ENCODE data around the gene DNAH2. TPM values are rescaled to one million over a fixed set of nuclear protein-coding genes. Genes with fewer than 3 reads are reported as not detected.
"Not testable (repeated sequence)": the region's sequence is repeated elsewhere in the genome, so short reads cannot be mapped to it uniquely, and the experiment has no call there.

Gene DNAH2
- total RNA-seq, 4 donors from 2014 or later = 0.08 to 0.31 TPM; not detected in 2

GRCh38 chr17:7858522-7858810 lies 140.9 kb downstream of the DNAH2 start:
- H3K36me3 ChIP-seq = peaks cover 0 to 42% of the 10 kb centered on the region in 2 donors
- H3K9me3 ChIP-seq = no peaks in the 10 kb centered on the region
- TF ChIP-seq CTCF (IDR thresholded peaks at IDR 0.05) (peak in 3 of 4 experiments; percentile 46 to 72 (median 58)), POLR2AphosphoS5 (IDR thresholded peaks at IDR 0.05) (no peak)
- ATAC-seq = no peak
- peak overlapping the region; percentile 73 to 96 (median 92) for H3K27ac ChIP-seq
- peaks cover 3 to 57% (median 23%) of the 10 kb centered on the region in 3 donors for H3K4me1 ChIP-seq
- WGBS, 2 donors (ENCODE audit: low coverage in 1 of 2) = 27% methylated on average over 6 of the region's 20 CpGs; no CpG with 5 or more reads in 1 of the 2 donors
- no peaks in the 10 kb centered on the region for H3K27me3 ChIP-seq
- peak overlapping the region; percentile 57 to 86 for H3K4me3 ChIP-seq

GRCh38 chr17:7859028-7859427 lies 141.5 kb downstream of the DNAH2 start:
- Histone ChIP-seq H3K36me3 (peaks cover 0 to 36% of the 10 kb centered on the region in 2 donors), H3K9me3 (no peaks in the 10 kb centered on the region), H3K27me3 (no peaks in the 10 kb centered on the region), H3K4me3 (peak overlapping the region in 1 of 2 donors; percentile 57), H3K4me1 (peaks cover 3 to 55% (median 23%) of the 10 kb centered on the region in 3 donors), H3K27ac (peak overlapping the region in 3 of 4 donors; percentile 88 to 96 (median 95))
- no peak for TF ChIP-seq EP300 (IDR thresholded peaks at IDR 0.05)
- TF ChIP-seq CTCF (IDR thresholded peaks at IDR 0.05) = no peak
- no peak for TF ChIP-seq POLR2AphosphoS5 (IDR thresholded peaks at IDR 0.05)
- TF ChIP-seq POLR2A (IDR thresholded peaks at IDR 0.05) = no peak
- WGBS, 2 donors (ENCODE audit: low coverage in 1 of 2) = 33 to 70% methylated on average over 1 to 6 of the region's 8 CpGs
- no peak for ATAC-seq

DNA sequence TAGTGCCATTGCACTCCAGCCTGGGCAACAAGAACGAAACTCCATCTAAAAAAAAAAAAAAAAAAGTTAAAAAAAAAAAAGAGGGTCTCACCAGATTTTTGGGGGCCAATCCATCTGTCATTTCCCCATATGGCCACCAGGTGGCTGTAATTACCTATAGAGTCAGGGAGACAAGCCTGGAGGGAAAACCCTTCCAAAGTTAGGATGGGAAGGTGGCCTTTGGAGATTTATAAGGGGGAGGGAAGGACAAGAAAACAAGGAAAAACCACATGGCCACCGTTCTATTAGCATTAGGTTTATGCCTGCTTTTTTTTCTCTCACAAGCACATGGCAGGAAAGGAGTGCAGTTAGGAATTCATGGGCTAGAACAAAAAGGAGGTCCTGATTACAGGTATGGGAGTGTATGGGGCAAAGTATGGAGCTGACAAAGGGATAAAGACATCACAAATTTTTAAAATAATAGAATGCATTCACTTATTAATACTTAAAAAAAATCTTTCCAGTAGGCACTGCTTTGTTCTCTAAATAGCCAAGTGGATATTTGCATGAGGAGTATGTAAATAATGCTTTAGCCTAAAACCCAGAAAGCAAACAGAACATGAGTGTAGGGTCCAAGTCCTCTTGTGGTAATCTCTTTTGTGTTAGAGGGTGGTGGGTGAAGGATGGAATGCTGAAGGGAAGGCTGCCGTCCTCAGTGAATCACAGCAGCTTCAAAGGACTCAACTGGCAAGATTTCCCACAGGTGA lies 145.3 kb downstream of the DNAH2 start:
- Histone ChIP-seq H3K4me1 (peaks cover 0 to 27% (median 7%) of the 10 kb centered on the region in 3 donors), H3K27me3 (no peaks in the 10 kb centered on the region), H3K36me3 (peaks cover 0 to 32% of the 10 kb centered on the region in 2 donors), H3K27ac (no peak overlapping the region), H3K9me3 (no peaks in the 10 kb centered on the region), H3K4me3 (no peak overlapping the region)
- TF ChIP-seq POLR2AphosphoS5 (IDR thresholded peaks at IDR 0.05) (no peak), CTCF (IDR thresholded peaks at IDR 0.05) (peak in 3 of 4 experiments; percentile 84 to 90 (median 89)), POLR2A (IDR thresholded peaks at IDR 0.05) (no peak)
- WGBS, 2 donors (ENCODE audit: low coverage in 1 of 2) = 0 to 31% methylated on average over 1 to 2 of the region's 3 CpGs
- no peak for ATAC-seq

GRCh38 chr17:7864384-7864783 lies 146.8 kb downstream of the DNAH2 start:
- not testable (repeated sequence) for H3K4me3 ChIP-seq, H3K9me3 ChIP-seq, H3K27ac ChIP-seq, ATAC-seq, H3K27me3 ChIP-seq
- 61 to 76% methylated on average over 2 to 4 of the region's 5 CpGs for WGBS, 2 donors (ENCODE audit: low coverage in 1 of 2)
- H3K4me1 ChIP-seq = peaks cover 0 to 13% (median 0%) of the 10 kb centered on the region in 3 donors
- H3K36me3 ChIP-seq = peaks cover 0 to 29% of the 10 kb centered on the region in 2 donors

GRCh38 chr17:7864995-7865650 lies 147.6 kb downstream of the DNAH2 start:
- 87 to 92% methylated on average over 4 to 5 of the region's 5 CpGs for WGBS, 2 donors (ENCODE audit: low coverage in 1 of 2)
- Histone ChIP-seq H3K27ac (no peak overlapping the region), H3K27me3 (no peaks in the 10 kb centered on the region), H3K36me3 (peaks cover 0 to 22% of the 10 kb centered on the region in 2 donors), H3K4me1 (peaks cover 0 to 10% (median 0%) of the 10 kb centered on the region in 3 donors), H3K4me3 (no peak overlapping the region), H3K9me3 (no peaks in the 10 kb centered on the region)
- TF ChIP-seq POLR2AphosphoS5 (IDR thresholded peaks at IDR 0.05) = no peak
- TF ChIP-seq CTCF (IDR thresholded peaks at IDR 0.05) = no peak
- TF ChIP-seq EP300 (IDR thresholded peaks at IDR 0.05) = no peak
- no peak for TF ChIP-seq POLR2A (IDR thresholded peaks at IDR 0.05)
- ATAC-seq = no peak
